HG03103 (cell line): ENCODE data around the gene IL1RAPL1.

Source experiments
- ATAC-seq: cut with Tn5 transposase; IDR thresholded peaks from one replicate; pipeline ENCODE4 v1.9.1; 2021; ENCODE audit warnings: low read depth; ENCODE audit not compliant: unreplicated experiment

IL1RAPL1 gene

DNA sequence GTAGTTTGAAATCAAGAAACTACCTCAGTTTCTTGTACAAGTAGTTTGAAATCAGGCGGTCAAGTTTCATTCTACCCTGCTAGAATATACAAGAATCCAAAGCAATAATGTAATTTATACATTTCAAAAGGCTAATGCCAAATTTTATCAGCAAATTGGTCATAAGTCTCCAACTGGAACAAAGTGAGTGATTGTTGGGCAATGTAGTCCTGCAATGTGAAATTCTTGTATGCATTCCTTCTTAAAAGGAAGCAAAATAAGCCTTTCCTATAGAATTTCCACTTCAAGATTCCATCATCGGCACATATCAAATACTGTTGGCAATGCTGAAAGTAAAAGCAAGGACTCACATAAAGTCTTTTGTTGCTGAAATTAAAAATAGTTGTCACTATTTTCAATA lies 334.9 kb downstream of the IL1RAPL1 start:
- ATAC-seq = no peak

DNA sequence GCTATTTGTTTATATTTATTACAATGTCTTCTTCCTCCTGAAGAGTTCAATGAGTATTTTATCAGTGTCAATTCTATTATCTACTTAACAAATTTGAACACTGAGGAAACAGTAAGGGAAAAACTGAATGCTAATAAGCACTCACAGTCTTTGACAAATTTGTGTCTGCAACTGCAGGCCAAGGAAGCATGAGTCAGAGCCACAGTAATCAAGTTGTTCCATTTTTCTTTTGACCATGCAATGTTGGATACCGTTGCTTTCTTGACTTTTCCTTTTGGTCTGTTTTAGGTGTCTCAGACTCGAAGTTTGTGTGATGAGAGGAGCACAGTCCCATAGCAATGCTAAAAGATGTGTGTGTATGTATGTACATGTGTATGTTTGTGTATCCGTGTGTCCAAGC lies 359.6 kb downstream of the IL1RAPL1 start:
- no peak for ATAC-seq

DNA sequence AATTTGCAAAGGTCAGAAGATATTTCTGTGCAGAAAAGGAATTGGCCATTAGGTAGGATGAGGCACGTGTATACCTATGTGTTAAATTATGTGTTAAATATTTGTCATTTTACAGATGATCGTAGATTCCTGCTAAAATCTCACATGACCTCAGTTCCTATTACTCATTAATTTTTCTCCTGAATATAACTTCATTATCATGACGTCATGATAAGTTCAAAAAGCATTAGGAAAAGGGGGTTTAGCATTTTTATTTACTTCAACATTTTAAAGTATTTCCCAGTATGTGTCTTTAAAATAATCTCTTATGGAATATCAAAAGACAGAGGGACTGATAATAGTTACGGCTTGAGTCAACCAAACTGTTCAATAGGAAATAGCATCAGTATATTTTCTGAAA lies 372.8 kb downstream of the IL1RAPL1 start:
- no peak for ATAC-seq

DNA sequence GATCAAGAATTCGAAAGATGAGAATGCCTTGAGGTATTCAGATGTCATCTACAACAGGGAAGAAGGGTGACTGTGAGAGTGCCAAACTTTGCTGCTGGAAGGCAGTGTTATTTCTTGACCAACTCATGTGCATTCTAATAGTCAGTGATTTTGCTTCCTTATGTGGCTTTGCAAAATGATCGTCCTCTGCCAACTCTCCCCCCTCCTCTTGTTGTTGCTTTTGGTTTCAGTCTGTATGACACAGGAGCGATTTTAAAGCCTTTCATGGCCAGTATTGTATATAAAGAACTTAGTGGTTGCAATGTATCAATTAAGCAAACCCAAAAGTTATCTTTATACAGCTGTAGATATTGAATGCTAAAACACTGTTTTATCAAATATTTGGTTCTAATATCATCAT lies 379.1 kb downstream of the IL1RAPL1 start:
- no peak for ATAC-seq

DNA sequence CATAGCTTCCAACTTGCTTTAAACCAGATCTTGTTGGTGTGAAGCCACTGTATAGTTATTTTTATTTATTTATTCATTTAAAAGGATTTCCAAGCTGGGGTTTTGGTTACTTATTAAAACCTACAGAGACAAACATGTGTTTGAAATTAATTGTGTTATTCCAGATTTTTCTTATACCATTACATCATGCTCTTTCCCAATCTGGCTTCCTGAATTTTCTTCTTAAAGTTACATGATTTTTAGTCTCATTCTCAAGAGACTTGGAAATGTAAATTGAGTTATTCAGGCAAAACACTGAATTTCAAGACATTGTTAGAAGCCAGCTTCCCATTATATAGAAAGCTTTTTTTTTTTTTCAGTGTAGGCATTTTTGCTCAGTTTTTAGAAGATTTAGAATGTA lies 381.9 kb downstream of the IL1RAPL1 start:
- ATAC-seq = no peak

DNA sequence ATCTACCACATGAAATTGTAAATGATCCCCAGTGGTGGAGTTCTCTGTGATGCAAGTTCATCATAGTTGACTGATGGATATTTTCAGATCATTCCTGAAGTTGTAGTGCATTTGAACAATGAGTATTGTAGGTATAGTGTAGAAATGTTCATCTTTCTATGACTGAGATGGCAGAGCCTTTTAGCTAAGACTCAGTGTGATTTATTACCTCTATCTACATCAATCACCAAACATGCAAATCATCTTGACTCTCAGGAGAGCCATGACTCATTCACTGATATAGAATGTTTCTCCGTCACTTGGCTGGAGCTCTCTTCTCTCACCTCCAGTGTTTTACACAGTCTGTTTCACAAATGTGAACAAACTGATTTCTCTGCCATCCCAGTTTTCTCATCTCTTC lies 392.6 kb downstream of the IL1RAPL1 start:
- no peak for ATAC-seq

DNA sequence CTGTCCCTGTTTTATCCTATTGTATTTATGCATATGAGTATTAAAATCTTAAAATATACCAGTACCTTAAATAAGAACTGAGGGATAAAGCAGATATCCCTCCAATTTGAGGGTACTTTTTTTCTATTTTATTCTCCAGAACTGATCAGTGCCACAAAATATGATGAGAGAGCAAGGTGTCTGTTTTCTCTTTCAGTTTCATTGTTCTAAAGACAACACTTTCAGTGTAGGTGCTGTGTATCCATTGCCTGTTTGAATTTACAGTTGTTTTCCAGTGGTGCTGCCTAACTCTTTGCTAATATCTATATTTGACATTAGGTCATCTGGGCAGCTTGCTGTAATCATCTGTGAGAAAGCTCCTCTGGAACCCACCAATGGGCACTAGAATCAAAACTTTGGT lies 394.7 kb downstream of the IL1RAPL1 start:
- no peak for ATAC-seq

DNA sequence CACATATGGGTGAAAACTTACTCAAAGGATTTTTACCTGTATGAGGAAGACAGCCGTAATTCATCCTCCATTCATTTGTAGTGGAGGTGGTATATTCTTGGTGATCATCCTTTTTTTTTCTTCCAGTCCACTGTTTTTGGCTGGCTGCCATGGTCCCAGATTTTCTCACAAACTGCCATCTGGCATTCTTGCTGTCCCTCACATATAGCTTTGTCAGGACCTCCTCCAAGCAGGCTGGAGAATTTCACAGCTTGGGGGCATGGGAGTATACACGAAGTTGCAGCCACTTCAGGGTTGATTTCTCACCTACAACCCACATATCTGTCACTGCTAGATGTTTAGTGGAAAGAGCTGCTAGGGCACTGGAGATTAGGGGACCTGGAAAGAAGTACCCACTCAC lies 401.0 kb downstream of the IL1RAPL1 start:
- ATAC-seq = no peak

DNA sequence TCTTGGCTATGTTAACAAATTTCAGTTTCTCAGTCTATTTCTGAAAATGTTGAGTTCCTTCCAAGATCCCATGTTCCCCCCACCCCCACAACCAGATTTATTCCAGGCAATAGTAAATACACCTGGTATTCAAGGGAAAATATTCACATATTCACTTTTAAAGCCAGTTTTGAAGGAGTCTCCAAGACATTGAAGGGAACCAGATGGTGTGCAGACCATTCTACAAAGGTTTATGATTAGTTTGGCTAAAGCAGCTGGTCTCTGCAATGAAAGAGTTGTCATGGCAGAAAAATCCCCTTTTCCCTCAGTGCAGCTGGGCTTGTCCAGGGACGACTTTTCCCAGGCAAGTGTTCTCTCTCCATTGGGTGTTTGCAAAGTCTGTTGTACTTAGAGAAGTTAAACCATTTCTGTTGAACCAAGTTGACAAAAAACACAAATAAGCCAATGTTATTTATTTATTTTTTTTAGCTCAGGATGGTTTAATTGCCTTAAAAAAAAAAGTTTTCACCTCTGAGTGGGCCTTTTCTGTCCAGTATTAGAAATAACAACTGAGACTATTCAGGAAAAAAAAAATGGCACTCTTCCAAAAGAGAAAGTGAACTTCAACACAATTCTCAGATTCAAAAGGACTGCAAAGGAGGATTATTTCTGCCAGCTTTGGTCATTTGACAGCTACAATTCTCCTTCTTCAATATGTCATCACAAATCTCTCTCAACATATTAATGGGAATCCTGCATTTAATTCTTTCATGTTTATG lies 410.6 kb downstream of the IL1RAPL1 start:
- ATAC-seq = no peak

DNA sequence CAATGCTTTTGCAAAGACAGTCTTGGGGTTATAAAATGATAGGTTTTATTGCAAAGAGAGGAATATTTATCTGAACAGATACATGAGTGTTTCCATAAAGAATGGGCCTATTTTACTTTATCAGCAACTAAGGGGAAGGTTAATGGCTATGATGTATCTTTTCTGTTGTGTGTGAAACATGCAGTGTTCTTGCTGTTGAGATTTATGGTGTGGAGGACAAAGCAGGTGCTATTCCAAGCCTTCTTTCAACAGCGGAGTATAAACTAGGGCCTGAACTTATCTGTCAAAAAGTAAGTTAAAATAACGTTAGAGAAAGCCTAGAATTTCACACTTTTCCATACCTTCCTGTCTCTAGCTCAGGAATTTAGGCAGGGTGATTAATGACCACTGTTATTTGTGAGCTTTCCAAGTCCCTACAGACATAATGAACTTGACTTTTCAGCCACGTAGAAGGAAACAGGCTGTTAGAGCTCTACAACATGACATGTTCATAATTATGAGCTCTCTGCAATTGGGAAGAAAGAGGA lies 411.4 kb downstream of the IL1RAPL1 start:
- ATAC-seq = no peak

DNA sequence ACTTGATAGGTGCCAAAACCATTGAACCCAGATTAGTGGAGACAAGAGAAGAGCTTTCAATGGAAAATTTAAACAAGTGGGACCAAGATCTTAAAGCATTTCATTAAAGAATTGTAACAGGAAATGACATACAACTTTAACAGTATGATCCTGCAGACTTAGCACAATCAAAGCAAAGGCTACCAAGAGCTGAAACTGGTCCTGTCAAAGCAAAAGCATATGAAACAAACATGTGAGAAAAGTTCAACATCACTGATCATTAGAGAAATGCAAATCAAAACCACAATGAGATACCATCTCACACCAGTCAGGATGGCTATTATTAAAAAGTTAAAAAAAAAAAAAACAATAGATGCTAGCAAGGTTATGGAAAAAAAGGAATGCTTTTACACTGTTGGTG lies 425.6 kb downstream of the IL1RAPL1 start:
- no peak for ATAC-seq

DNA sequence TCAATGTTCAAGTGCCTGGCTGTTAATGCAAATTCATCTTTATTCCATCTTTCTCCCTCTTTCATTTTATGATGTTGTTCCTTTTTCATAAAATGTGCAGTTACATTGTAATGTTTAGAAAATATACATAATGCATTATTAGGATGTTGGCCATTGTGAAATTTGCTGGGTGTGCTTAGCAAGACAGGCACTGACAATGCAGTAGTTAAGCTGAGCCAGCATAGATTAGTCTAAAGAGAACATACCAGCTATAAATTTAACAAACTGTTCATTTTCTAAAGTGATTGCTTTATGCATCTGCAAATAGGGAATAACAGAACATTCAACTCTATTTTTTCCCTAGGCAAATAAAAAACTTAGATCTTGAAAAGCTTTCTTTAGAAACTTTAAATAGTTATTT lies 436.0 kb downstream of the IL1RAPL1 start:
- no peak for ATAC-seq

DNA sequence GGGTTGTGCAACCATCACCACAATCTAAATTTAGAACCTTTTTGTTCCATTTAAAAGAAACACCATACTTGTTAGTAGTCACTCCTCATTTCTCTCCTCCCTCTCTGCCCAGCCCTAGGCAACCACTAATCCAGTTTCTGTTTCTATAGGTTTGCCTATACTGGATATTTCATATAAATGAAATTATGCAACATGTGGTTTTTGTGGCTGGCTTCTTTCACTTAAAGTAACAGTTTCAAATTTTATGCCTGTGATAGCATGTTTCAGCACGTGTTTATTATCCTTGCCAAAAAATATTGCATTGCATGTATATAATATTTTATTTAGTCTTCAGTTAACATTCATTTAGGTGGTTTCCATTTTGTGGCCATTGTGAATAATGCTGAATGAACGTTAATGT lies 437.6 kb downstream of the IL1RAPL1 start:
- no peak for ATAC-seq

DNA sequence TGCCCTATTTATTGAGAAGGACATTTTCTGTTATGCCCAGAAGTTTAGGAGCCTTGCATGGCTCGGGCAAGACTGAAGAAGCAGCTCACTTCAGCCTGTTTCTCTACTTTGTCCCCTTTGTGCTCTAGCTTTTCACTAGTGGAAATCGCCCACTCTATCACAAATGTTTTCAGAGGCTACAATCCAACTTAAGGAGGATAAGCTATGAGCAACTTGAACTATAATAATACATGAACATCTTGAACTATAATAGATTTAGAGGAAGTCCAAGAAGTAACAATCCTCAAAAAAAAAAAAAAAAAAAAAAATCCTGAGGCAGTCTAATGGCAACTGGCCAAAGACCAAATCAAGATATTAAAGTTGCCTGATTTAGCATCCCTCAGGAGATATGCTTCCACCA lies 452.3 kb downstream of the IL1RAPL1 start:
- ATAC-seq = no peak

DNA sequence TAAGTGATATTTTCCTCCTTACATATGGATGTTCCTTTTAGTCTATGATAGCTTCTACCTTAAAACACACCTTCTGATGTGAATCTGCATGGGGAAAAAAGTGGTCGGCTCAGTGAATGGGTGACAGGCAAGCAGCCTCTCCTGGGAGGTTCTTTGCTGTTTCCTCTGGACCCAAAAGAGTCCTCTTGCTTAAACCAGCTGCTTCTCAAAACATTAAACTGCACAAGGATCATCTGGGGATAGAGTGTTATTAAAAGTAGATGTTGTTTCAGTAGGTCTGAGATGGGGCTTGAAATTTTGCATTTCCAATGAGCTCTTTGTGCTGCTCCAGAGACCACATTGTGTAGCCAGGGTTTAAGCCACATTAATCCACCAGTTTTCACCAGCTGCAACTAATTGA lies 452.9 kb downstream of the IL1RAPL1 start:
- no peak for ATAC-seq

DNA sequence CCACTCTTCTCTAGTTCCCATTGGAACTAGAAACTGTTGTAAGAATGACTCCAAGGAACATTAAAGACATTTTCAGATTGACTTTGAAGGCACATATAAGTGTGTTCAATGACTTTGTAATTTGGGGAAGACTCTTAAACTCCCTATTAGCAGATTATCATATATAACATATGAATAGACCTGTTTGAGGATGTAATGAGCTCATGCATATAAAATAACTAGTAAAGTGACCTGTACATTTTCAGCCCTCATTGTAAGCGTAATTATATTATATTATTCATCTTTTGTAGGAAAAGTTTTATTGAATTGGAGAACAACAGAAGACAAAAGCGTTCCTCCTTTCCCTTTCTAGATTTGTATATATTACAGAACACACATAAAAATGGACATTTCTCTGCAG lies 455.1 kb downstream of the IL1RAPL1 start:
- no peak for ATAC-seq

DNA sequence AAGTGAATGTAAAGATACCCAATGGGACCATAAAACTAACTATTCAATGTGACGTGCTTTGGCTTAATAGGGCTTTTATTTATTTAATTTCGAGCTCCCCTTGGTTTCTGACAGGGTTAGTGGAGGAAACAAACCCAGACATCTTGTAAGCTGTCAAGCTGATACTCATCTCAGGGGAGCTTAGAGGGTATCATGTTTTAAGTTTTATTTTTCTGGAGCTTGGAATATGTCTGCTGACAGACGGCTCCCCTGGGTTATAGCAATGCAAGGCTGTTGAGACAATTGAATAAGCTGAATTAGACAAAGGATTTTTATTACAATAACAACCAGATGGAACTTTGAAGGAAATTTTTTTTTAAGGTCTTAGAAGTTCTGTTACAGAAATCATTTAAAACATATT lies 456.5 kb downstream of the IL1RAPL1 start:
- ATAC-seq = no peak

DNA sequence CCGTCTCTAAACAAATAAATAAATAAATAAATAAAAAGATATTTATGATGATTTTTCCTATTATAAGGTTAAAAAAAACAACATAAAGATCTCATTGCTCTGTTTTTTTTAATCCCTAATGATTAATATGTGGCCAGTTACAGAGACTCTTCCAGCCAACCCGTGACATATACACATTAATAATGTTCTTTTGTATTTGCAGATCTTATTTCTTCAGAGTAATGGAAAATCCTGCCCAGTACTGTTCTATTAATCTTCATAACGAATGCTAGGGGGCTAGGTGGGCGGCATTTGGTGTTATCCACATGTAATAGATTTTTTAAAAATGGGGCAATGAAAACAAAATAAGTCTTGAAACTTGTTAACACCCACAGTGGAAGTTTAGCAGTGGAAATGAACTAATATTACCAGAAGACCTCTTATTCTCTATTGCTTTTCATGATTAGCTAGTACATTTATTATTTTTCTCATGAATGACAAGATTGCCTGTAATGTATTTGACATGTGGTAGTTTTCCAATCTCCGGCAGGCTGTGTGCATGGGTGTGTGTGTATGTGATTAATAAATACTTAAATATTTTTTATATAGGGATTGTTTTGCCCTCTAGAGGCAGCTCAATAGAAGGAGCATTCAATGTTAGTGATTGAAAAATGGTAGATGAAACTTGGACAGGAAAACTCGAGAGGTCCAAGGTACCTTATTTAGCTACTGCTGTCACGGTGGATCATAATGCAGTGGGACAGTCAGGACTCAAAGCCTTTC lies 457.4 kb downstream of the IL1RAPL1 start:
- no peak for ATAC-seq

DNA sequence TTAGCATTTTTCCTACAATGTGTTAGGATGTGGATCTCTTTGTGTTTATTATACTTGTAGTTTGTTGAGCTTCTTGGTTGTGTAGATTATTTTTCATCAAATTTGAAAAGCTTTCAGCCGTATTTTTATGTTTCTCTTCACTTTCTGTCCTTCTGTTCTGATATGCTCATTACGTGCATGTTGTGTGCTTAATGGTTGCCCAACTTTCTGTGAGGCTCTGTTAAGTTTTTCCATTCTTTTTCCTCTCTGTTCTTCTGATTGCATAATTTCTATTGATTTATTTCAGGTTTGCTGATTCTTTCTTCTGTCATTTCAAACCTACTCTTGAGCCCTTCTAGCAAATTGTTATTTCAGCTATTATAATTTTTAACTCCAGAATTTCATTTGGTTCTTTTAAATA lies 478.2 kb downstream of the IL1RAPL1 start:
- ATAC-seq = no peak

DNA sequence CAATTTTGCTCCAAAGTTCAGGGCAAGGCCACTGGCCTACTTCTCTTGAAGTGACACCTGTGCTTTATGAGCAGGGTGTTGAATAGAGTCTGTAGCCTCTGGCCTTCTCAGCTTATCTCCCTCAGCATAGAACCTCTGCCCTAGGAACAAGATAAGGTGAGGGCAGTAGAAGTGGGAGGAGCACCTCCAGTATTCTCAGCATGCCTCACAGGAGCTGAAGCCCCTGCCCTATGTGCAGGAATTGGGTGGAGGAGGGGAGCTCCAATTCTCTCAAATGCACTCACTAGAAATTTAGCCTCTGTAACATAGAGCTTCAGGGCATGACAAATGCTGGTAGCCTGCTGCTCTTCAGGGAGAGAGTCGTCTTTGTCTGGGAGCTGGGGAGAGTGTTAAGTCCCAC lies 479.3 kb downstream of the IL1RAPL1 start:
- no peak for ATAC-seq

DNA sequence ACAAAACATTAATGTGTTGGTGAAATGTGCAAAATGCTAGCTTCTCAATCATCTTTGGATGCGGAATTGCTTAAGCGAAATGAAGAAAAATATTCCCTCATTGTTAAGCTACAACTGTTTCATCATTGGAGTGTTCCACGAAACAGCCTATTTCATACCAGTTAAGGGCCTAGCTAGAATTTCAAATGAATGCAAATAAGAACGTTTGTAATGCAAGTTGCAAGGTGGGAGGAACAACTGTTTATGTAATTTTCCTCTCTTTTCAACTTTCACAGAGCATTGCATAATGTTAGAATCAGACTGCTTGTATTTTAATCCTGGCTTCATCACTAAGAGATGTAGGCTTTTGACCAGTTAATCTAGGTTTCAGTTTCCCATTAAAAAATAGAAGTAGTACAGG lies 480.1 kb downstream of the IL1RAPL1 start:
- ATAC-seq = no peak
